ENCODE measurements around the gene TNFAIP1. TPM values are rescaled to one million over a fixed set of nuclear protein-coding genes. Genes with fewer than 3 reads are reported as not detected.

TNFAIP1 gene
- 35.2 and 42.8 TPM in 2 replicates for total RNA-seq

GRCh38 chr17:28335201-28335958 lies at the start of gene TNFAIP1, which contains the start of gene IFT20:
Gene TNFAIP1, plus strand, starts transcription at chr17:28335761. Its CDS starts 3,761 bp downstream, at chr17:28339522.
Gene IFT20, minus strand, starts transcription at chr17:28335472. Its CDS starts 3,487 bp downstream, at chr17:28331985.

DNA sequence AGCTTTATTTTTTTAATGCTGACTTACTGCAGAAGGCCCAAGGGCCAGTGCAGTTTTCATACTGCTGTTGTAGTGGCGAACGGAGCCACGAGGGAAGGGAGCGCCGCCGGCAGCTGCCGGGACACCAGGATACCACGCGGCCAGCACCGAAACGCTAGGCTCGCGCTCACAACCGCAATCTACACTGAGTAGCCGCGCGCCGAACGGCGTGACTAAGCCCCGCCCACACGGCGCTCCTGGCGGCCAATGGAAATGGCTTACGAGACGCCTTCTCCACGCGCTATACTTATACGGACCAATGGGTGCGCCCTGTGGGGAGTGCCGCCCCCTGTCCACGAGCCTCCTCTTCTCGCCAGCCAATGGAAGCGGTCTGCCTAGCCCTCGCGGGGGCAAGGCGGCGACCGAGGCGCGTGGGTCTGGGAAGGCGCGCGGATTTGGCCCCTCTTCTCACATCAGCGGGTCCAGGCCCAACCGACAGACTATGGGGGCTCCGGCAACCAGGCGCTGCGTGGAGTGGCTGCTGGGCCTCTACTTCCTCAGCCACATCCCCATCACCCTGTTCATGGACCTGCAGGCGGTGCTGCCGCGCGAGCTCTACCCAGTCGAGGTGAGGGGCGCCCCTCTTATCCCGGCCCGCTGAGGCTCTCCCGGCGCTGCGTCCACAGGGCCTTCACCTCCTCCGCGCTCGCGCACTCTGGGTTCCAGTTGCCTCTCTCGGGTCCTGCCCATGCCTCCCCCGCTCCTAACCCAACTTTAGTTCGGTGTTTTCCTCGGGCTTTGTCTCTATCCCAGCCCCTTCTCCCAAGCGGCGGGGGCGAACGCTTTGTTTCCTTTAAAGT lies 16.6 kb upstream of the TNFAIP1 start, which contains the start of gene TMEM97:
TMEM97 (plus strand) TSS at position 442 of the 839 bp plus-strand sequence; CDS start at position 482, 40 bp downstream.

DNA sequence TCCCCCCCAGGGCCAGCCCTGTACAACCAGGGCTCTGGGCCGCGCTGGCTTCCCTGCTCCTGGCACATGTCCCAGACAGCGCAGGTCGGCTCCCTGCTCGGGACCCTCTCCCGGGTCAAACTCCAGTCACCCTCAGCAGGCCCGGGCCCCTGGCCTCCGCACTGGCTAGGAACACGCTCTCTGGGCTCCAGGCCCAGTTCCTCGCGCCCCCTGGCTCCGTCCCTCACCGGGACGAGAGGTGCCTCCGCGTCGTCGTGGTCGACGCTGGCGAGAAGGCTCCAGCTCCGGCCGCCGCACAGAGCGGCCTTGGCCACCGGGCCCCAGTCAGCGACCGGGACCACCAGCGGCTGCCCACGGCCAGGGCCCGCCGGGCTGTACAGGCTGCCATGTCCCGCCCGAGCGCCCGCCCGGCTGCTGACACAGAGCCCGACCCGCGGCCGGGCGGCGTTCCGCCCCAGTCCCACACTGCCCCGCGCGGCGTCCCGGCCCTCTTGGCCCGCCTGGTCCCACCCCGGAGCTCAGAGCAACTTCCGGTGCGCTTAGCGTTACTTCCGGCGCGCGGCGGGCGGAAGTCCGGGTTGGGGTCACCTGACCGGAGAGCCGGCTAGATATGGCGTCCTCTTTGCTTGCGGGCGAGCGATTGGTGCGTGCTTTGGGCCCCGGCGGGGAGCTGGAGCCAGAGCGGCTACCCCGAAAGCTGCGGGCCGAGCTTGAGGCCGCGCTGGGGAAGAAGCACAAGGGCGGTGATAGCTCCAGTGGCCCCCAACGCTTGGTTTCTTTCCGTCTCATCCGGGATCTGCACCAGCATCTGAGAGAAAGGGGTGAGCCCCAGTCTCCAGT lies 21.7 kb downstream of the TNFAIP1 start, which contains the start of gene POLDIP2:
POLDIP2 (minus strand) TSS at position 467 of the 840 bp plus-strand sequence; CDS start at position 388, 79 bp downstream.

DNA sequence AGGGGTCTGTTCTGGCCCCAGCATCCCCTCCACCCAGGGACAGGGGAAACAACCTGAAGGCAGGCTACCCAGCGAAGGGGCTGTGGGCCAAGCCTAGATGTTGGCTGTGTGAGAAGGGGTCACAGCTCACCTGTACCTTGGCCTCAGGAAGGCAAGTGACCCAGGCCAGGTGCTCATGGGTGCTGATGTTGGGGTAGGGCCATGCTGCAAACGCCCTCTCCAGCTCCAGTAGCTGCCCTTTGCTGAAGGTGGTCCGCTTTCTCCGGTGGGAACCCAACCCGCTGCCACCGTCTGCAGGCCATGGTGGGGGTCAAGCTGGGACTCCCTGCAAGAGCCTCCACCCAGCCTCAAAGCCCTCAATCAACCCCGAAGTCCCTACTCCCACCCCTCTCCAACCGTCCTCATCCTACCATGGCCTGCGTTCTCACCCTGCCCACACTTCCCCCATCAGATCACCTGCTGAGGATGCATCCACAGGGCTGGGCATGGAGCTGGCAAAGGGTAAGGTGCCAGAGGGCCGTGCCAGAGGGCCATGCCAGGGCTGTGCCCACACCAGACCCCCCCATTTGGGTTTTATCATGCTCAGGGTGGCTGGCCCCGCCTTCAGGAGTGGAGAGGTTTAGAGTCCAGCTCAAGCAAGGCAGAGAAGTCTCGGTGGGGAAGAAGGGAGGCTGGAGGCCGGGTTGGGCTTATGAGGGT lies 29.3 kb downstream of the TNFAIP1 start, which contains the start of gene SEBOX:
SEBOX (minus strand) TSS at position 535 of the 699 bp plus-strand sequence; CDS start at position 487, 48 bp downstream.

GRCh38 chr17:28370035-28370743 lies 34.6 kb downstream of the TNFAIP1 start, which contains the start of gene VTN:
Gene VTN, minus strand, starts transcription at chr17:28370307. Its CDS starts 104 bp downstream, at chr17:28370203.

DNA sequence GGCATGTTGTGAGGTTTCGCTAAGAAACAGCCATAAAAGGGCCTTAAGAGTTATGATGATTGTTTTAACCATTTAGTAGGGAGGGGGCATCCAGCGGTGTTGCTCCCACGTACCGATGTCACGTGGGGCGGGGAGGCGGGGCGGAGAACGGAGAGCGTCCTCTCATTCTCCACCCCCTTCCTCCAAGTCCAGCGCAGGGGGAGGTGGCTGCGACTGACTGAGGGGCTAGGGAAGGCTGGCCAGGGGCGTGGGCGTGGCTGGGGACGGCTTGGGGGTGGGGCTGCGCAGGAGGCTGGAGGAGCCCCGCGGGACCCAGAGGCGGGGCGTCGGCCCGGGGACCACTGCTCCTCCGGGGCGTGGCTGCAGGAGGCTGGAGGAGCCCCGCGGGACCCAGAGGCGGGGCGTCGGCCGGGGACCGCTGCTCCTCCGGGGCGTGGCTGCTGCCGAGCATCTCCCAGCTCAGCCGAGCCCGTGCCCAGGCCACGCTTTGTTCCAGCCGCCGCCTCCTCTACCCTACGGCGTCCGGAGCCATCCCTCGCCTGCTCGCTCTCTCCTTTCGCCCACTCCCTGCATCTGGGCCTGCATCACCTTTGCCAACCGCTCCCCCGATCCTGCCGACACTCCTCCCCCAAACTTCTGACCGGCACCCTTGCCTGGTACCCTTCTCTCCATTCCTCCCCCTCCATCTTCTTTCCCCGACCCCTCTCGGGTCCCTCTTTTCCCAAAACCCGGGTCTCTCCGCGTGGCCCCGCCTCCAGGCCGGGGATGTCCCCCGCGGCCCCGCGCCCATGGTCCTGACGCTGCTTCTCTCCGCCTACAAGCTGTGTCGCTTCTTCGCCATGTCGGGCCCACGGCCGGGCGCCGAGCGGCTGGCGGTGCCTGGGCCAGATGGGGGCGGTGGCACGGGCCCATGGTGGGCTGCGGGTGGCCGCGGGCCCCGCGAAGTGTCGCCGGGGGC lies 36.0 kb downstream of the TNFAIP1 start, which contains the start of gene SARM1:
SARM1 (plus strand) TSS at position 450 of the 958 bp plus-strand sequence; CDS start at position 789, 339 bp downstream.

Other genes with a start within 250 kb of the TNFAIP1 start
- 15.0 and 18.5 TPM in 2 replicates for gene TMEM97, start 16.6 kb upstream of the TNFAIP1 start, total RNA-seq
- gene IFT20, start 289 bp upstream of the TNFAIP1 start, total RNA-seq = 52.5 and 61.9 TPM in 2 replicates
- 72.9 and 83.3 TPM in 2 replicates for gene POLDIP2, start 21.8 kb downstream of the TNFAIP1 start, total RNA-seq
- not detected in 2 replicates for gene SEBOX, start 29.4 kb downstream of the TNFAIP1 start, total RNA-seq
- 8.1 and 52.8 TPM in 2 replicates for gene VTN, start 34.5 kb downstream of the TNFAIP1 start, total RNA-seq
- 5.2 and 11.2 TPM in 2 replicates for gene SARM1, start 35.9 kb downstream of the TNFAIP1 start, total RNA-seq
- 6.3 and 13.4 TPM in 2 replicates for gene SLC46A1, start 70.5 kb downstream of the TNFAIP1 start, total RNA-seq
- not detected in 2 replicates for gene SLC13A2, start 137.9 kb downstream of the TNFAIP1 start, total RNA-seq
- not detected in 2 replicates for gene FOXN1, start 170.6 kb downstream of the TNFAIP1 start, total RNA-seq
- 33.5 and 43.7 TPM in 2 replicates for gene UNC119, start 216.9 kb downstream of the TNFAIP1 start, total RNA-seq
- 82.3 and 154 TPM in 2 replicates for gene PIGS, start 235.8 kb downstream of the TNFAIP1 start, total RNA-seq
- gene ALDOC, start 241.1 kb downstream of the TNFAIP1 start, total RNA-seq = 213 and 230 TPM in 2 replicates

All from cardiac atrium fibroblast (primary cell).